ENCODE data around the gene CALR. TPM values are rescaled to one million over a fixed set of nuclear protein-coding genes. Genes with fewer than 3 reads are reported as not detected.

Gene CALR

GRCh38 chr19:12990431-12990830 is 52.0 kb downstream of the CALR start:
- H3K9me3 ChIP-seq (replicated peaks; ENCODE audit: low read length): no peaks in the 10 kb centered on the region
- H3K4me1 ChIP-seq (ENCODE audit: control insufficient read depth, insufficient read depth, low read length): peaks cover 7% of the 10 kb centered on the region
- no peak overlapping the region for H3K4me3 ChIP-seq (ENCODE audit: low read length)
- no peak overlapping the region for H3K9ac ChIP-seq (ENCODE audit: low read depth, low read length)
- no peaks in the 10 kb centered on the region for H3K36me3 ChIP-seq (ENCODE audit: insufficient read depth, low read length)
- no peak overlapping the region for H3K4me2 ChIP-seq (ENCODE audit: low read length)
- no peaks in the 10 kb centered on the region for H3K27me3 ChIP-seq (ENCODE audit: control insufficient read depth, insufficient read depth, low read length)

GRCh38 chr19:12990853-12991252 is 52.4 kb downstream of the CALR start:
- Histone ChIP-seq H3K4me1 (ENCODE audit: control insufficient read depth, insufficient read depth, low read length) (peaks cover 5% of the 10 kb centered on the region), H3K4me2 (ENCODE audit: low read length) (no peak overlapping the region), H3K27me3 (ENCODE audit: control insufficient read depth, insufficient read depth, low read length) (no peaks in the 10 kb centered on the region)

GRCh38 chr19:12991296-12991695 is 52.9 kb downstream of the CALR start:
- Histone ChIP-seq H3K4me3 (ENCODE audit: low read length) (no peak overlapping the region), H3K9me3 (replicated peaks; ENCODE audit: low read length) (no peaks in the 10 kb centered on the region), H3K4me2 (ENCODE audit: low read length) (no peak overlapping the region), H3K27me3 (ENCODE audit: control insufficient read depth, insufficient read depth, low read length) (no peaks in the 10 kb centered on the region), H3K4me1 (ENCODE audit: control insufficient read depth, insufficient read depth, low read length) (peaks cover 5% of the 10 kb centered on the region), H3K36me3 (ENCODE audit: insufficient read depth, low read length) (no peaks in the 10 kb centered on the region), H3K9ac (ENCODE audit: low read depth, low read length) (no peak overlapping the region)

More at GRCh38 chr19:12990853-12991252, 52.4 kb downstream of the CALR start:
- no peaks in the 10 kb centered on the region for H3K9me3 ChIP-seq (replicated peaks; ENCODE audit: low read length)
- no peaks in the 10 kb centered on the region for H3K36me3 ChIP-seq (ENCODE audit: insufficient read depth, low read length)
- H3K9ac ChIP-seq (ENCODE audit: low read depth, low read length): no peak overlapping the region
- no peak overlapping the region for H3K4me3 ChIP-seq (ENCODE audit: low read length)

DNA sequence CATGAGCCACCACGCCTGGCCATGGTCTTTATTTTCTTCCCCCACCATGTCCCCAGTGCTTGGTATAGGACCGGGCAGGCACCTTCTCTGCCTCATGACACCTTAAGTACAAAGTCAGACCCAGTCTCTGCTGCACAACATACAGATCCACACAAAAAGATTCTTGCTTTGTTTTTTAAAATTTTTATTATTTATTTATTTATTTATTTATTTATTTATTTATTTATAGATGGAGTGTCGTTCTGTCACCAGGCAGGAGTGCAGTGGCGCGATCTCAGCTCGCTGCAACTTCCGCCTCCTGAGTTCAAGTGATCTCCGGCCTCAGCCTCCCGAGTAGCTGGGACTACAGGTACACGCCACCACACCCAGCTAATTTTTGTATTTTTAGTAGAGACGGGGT is 54.3 kb downstream of the CALR start:
- no peak overlapping the region for H3K9ac ChIP-seq (ENCODE audit: low read depth, low read length)
- H3K4me3 ChIP-seq (ENCODE audit: low read length): no peak overlapping the region
- H3K4me1 ChIP-seq (ENCODE audit: control insufficient read depth, insufficient read depth, low read length): peaks cover 16% of the 10 kb centered on the region
- H3K4me2 ChIP-seq (ENCODE audit: low read length): no peak overlapping the region
- no peaks in the 10 kb centered on the region for H3K9me3 ChIP-seq (replicated peaks; ENCODE audit: low read length)
- no peaks in the 10 kb centered on the region for H3K36me3 ChIP-seq (ENCODE audit: insufficient read depth, low read length)
- H3K27me3 ChIP-seq (ENCODE audit: control insufficient read depth, insufficient read depth, low read length): no peaks in the 10 kb centered on the region

DNA sequence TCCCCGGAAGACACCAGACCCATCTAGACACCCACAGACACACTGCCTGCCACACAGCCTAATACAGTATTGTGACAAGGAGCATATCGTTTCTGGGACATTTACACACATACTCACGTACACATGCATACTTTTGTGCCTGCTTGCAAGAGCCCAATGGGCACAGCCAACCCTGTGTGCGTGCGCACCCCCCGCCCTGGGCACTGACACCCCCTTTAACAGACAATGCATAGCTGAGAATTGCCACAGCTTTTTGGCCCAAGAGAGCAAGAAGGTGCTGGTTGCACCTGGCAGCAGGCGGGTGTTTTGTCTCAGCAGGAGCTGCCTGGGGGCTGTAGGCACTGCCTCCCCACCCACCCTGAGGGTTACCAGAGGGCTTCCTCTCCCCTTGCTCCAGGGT is 55.2 kb downstream of the CALR start:
- peaks cover 1% of the 10 kb centered on the region for H3K36me3 ChIP-seq (ENCODE audit: insufficient read depth, low read length)
- H3K9me3 ChIP-seq (replicated peaks; ENCODE audit: low read length): no peaks in the 10 kb centered on the region
- H3K27me3 ChIP-seq (ENCODE audit: control insufficient read depth, insufficient read depth, low read length): no peaks in the 10 kb centered on the region
- no peak overlapping the region for H3K4me3 ChIP-seq (ENCODE audit: low read length)
- peaks cover 25% of the 10 kb centered on the region for H3K4me1 ChIP-seq (ENCODE audit: control insufficient read depth, insufficient read depth, low read length)
- no peak overlapping the region for H3K4me2 ChIP-seq (ENCODE audit: low read length)
- no peak overlapping the region for H3K9ac ChIP-seq (ENCODE audit: low read depth, low read length)

Small RNA genes lying within 50 kb of the gene (small RNA-seq; reads per million reads assigned to genes)
- gene MIR5695 (not detected), gene MIR6515 (0.28 reads per million)
